ENCODE measurements around the gene THSD4. TPM values are rescaled to one million over a fixed set of nuclear protein-coding genes. Genes with fewer than 3 reads are reported as not detected.
"Not testable (repeated sequence)": the region's sequence is repeated elsewhere in the genome, so short reads cannot be mapped to it uniquely, and the experiment has no call there.

The THSD4 gene
- total RNA-seq, 2 experiments from 2014 or later, result 0.08 TPM; not detected in 1

GRCh38 chr15:71706461-71707229 lies 591.4 kb downstream of the THSD4 start:
- POLR2A ChIA-PET, result no interaction called here

GRCh38 chr15:71707230-71708050 lies 592.2 kb downstream of the THSD4 start:
- no peaks in the 10 kb centered on the region for H3K36me3 Mint-ChIP-seq (ENCODE audit: low read depth)
- no peak for DNase-seq
- no peak overlapping the region for H3K27ac Mint-ChIP-seq
- POLR2A ChIA-PET, result no interaction called here
- no peak overlapping the region for H3K4me3 Mint-ChIP-seq
- H3K9me3 Mint-ChIP-seq, result no peaks in the 10 kb centered on the region
- CTCF ChIA-PET, result no interaction called here
- H3K27me3 Mint-ChIP-seq, result peaks cover 23% of the 10 kb centered on the region
- H3K4me1 Mint-ChIP-seq, result no peaks in the 10 kb centered on the region

More at GRCh38 chr15:71706461-71707229, 591.4 kb downstream of the THSD4 start:
- Mint-ChIP-seq H3K4me1 (no peaks in the 10 kb centered on the region), H3K4me3 (no peak overlapping the region), H3K9me3 (no peaks in the 10 kb centered on the region), H3K27me3 (peaks cover 20% of the 10 kb centered on the region), H3K36me3 (ENCODE audit: low read depth) (no peaks in the 10 kb centered on the region), H3K27ac (no peak overlapping the region)
- CTCF ChIA-PET, result no interaction called here
- no peak for DNase-seq

GRCh38 chr15:71708051-71708429 lies 592.8 kb downstream of the THSD4 start:
- H3K9me3 Mint-ChIP-seq, result no peaks in the 10 kb centered on the region
- ChIA-PET CTCF (no interaction called here), POLR2A (no interaction called here)
- no peak for DNase-seq
- H3K4me3 Mint-ChIP-seq, result no peak overlapping the region
- no peaks in the 10 kb centered on the region for H3K36me3 Mint-ChIP-seq (ENCODE audit: low read depth)
- H3K27ac Mint-ChIP-seq, result no peak overlapping the region
- H3K4me1 Mint-ChIP-seq, result no peaks in the 10 kb centered on the region
- H3K27me3 Mint-ChIP-seq, result peaks cover 26% of the 10 kb centered on the region

- no peaks in the 10 kb centered on the region for H3K4me1 Mint-ChIP-seq
- CTCF ChIA-PET, result no interaction called here
- POLR2A ChIA-PET, result no interaction called here
Observed at GRCh38 chr15:71708741-71709140, 593.5 kb downstream of the THSD4 start.

GRCh38 chr15:71709808-71710418 lies 594.6 kb downstream of the THSD4 start:
- H3K4me3 Mint-ChIP-seq, result no peak overlapping the region
- no peaks in the 10 kb centered on the region for H3K4me1 Mint-ChIP-seq
- no peaks in the 10 kb centered on the region for H3K9me3 Mint-ChIP-seq
- POLR2A ChIA-PET, result no interaction called here
- H3K27me3 Mint-ChIP-seq, result peaks cover 24% of the 10 kb centered on the region
- CTCF ChIA-PET, result no interaction called here
- no peak for DNase-seq
- no peaks in the 10 kb centered on the region for H3K36me3 Mint-ChIP-seq (ENCODE audit: low read depth)
- H3K27ac Mint-ChIP-seq, result no peak overlapping the region

More at GRCh38 chr15:71708741-71709140, 593.5 kb downstream of the THSD4 start:
- H3K27ac Mint-ChIP-seq, result no peak overlapping the region
- DNase-seq, result no peak
- H3K9me3 Mint-ChIP-seq, result no peaks in the 10 kb centered on the region
- H3K36me3 Mint-ChIP-seq (ENCODE audit: low read depth), result no peaks in the 10 kb centered on the region
- H3K4me3 Mint-ChIP-seq, result no peak overlapping the region
- peaks cover 26% of the 10 kb centered on the region for H3K27me3 Mint-ChIP-seq

- POLR2A ChIA-PET, result no interaction called here
- H3K36me3 Mint-ChIP-seq (ENCODE audit: low read depth), result no peaks in the 10 kb centered on the region
Observed at GRCh38 chr15:71712182-71712581, 596.9 kb downstream of the THSD4 start.

GRCh38 chr15:71713191-71713809 lies 598.0 kb downstream of the THSD4 start:
- ChIA-PET CTCF (no interaction called here), POLR2A (no interaction called here)
- Mint-ChIP-seq H3K4me1 (no peaks in the 10 kb centered on the region), H3K27me3 (peaks cover 16% of the 10 kb centered on the region), H3K36me3 (ENCODE audit: low read depth) (no peaks in the 10 kb centered on the region), H3K9me3 (no peaks in the 10 kb centered on the region), H3K4me3 (no peak overlapping the region), H3K27ac (no peak overlapping the region)
- no peak for DNase-seq

More at GRCh38 chr15:71712182-71712581, 596.9 kb downstream of the THSD4 start:
- Mint-ChIP-seq H3K4me3 (no peak overlapping the region), H3K4me1 (no peaks in the 10 kb centered on the region), H3K27ac (no peak overlapping the region), H3K27me3 (peaks cover 16% of the 10 kb centered on the region), H3K9me3 (no peaks in the 10 kb centered on the region)
- CTCF ChIA-PET, result no interaction called here
- no peak for DNase-seq

GRCh38 chr15:71715914-71716313 lies 600.6 kb downstream of the THSD4 start:
- no peaks in the 10 kb centered on the region for H3K36me3 Mint-ChIP-seq (ENCODE audit: low read depth)
- H3K4me1 Mint-ChIP-seq, result no peaks in the 10 kb centered on the region
- H3K27me3 Mint-ChIP-seq, result peaks cover 23% of the 10 kb centered on the region
- ChIA-PET POLR2A (no interaction called here), CTCF (no interaction called here)
- H3K4me3 Mint-ChIP-seq, result no peak overlapping the region
- no peaks in the 10 kb centered on the region for H3K9me3 Mint-ChIP-seq
- no peak overlapping the region for H3K27ac Mint-ChIP-seq
- no peak for DNase-seq

- ChIA-PET POLR2A (no interaction called here), CTCF (no interaction called here)
- H3K4me3 Mint-ChIP-seq, result no peak overlapping the region
- no peaks in the 10 kb centered on the region for H3K4me1 Mint-ChIP-seq
- no peaks in the 10 kb centered on the region for H3K9me3 Mint-ChIP-seq
- H3K27me3 Mint-ChIP-seq, result peaks cover 18% of the 10 kb centered on the region
- no peak for DNase-seq
- H3K27ac Mint-ChIP-seq, result no peak overlapping the region
- H3K36me3 Mint-ChIP-seq (ENCODE audit: low read depth), result no peaks in the 10 kb centered on the region
Observed at GRCh38 chr15:71716990-71717389, 601.7 kb downstream of the THSD4 start.

GRCh38 chr15:71718116-71718910 lies 603.0 kb downstream of the THSD4 start:
- Mint-ChIP-seq H3K4me1 (no peaks in the 10 kb centered on the region), H3K36me3 (ENCODE audit: low read depth) (no peaks in the 10 kb centered on the region), H3K27me3 (peaks cover 14% of the 10 kb centered on the region), H3K27ac (no peak overlapping the region), H3K9me3 (no peaks in the 10 kb centered on the region), H3K4me3 (no peak overlapping the region)
- ChIA-PET CTCF (no interaction called here), POLR2A (no interaction called here)
- no peak for DNase-seq

GRCh38 chr15:71723344-71723743 lies 608.1 kb downstream of the THSD4 start:
- H3K9me3 Mint-ChIP-seq, result no peaks in the 10 kb centered on the region
- H3K27ac Mint-ChIP-seq, result no peak overlapping the region
- H3K4me3 Mint-ChIP-seq, result no peak overlapping the region
- ChIA-PET POLR2A (no interaction called here), CTCF (no interaction called here)
- H3K4me1 Mint-ChIP-seq, result no peaks in the 10 kb centered on the region
- no peaks in the 10 kb centered on the region for H3K36me3 Mint-ChIP-seq (ENCODE audit: low read depth)
- DNase-seq, result no peak
- peaks cover 10% of the 10 kb centered on the region for H3K27me3 Mint-ChIP-seq

- H3K27me3 Mint-ChIP-seq; H3K9me3 Mint-ChIP-seq; POLR2A ChIA-PET; CTCF ChIA-PET; H3K4me3 Mint-ChIP-seq; H3K27ac Mint-ChIP-seq; H3K4me1 Mint-ChIP-seq; H3K36me3 Mint-ChIP-seq (ENCODE audit: low read depth); DNase-seq: not testable (repeated sequence)
Observed at GRCh38 chr15:71725207-71725955, 610.1 kb downstream of the THSD4 start.
